ENCODE measurements around the gene CDC6. TPM values are rescaled to one million over a fixed set of nuclear protein-coding genes. Genes with fewer than 3 reads are reported as not detected.

The CDC6 gene
- total and polyA plus RNA-seq, 2 donors (not counting 3 experiments of a cell fraction or from before 2014, with no cell fraction given), result 15.5 to 55.2 TPM

DNA sequence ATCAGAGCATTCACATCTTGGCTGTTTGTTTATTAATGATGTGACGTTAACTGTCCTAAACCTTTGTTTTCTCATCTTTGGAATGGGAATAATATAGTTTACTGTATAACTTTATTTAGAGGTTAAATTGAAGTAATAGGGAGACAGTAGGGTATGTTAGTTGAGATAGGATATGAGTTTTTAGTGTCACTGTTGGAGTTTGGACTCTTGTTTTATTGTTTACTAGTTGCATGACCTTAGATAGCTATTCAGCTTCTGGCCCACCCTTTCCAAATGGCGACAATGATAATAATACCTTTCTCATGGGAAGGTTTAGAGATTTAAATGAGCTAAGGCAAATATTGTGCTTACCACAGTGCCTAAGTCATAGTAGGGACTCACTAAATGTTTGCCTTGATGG, 28.2 kb upstream of the CDC6 start:
- intact Hi-C loops (cut with micrococcal nuclease), result no loop called here
- Histone ChIP-seq H3K79me2 (ENCODE audit: control insufficient read depth, insufficient read depth, low read length) (peaks cover 2% of the 10 kb centered on the region), H2AFZ (ENCODE audit: low read depth, low read length) (no peak overlapping the region), H3K4me2 (ENCODE audit: insufficient read depth, low read length) (no peak overlapping the region), H3K9ac (replicated peaks; ENCODE audit: extremely low read depth, insufficient read depth, low read length) (no peak overlapping the region), H3K27ac (ENCODE audit: insufficient read depth, low read depth, low read length) (no peak overlapping the region), H3K4me3 (replicated peaks in 1 of 3; ENCODE audit: insufficient read depth in 1 of 3, low read depth in 1 of 3, low read length in 3 of 3) (no peak overlapping the region), H3K9me1 (replicated peaks; ENCODE audit: control insufficient read depth, extremely low read depth, insufficient read depth, low read length) (no peaks in the 10 kb centered on the region), H3K4me1 (ENCODE audit: control insufficient read depth, extremely low read depth, insufficient read depth, low read length) (no peaks in the 10 kb centered on the region), H3K9me3 (replicated peaks; ENCODE audit: control insufficient read depth, insufficient read depth, low read length) (no peaks in the 10 kb centered on the region), H4K20me1 (replicated peaks; ENCODE audit: control insufficient read depth, extremely low read depth, insufficient read depth, low read length) (no peaks in the 10 kb centered on the region), H3K27me3 (ENCODE audit: control insufficient read depth in 2 of 2, insufficient read depth in 2 of 2, low read length in 2 of 2) (no peaks in the 10 kb centered on the region), H3K36me3 (ENCODE audit: control insufficient read depth in 2 of 2, extremely low read depth in 1 of 2, insufficient read depth in 2 of 2, low read length in 2 of 2) (peaks cover 10 to 20% of the 10 kb centered on the region in 2 experiments)
- no peak for FAIRE-seq
- BruUV-seq (replicated peaks), result no TSS peak
- dilution Hi-C loops (cut with MboI; ENCODE audit: extremely low pct_ligation_motif_present, low sequenced_read_pairs), result no loop called here
- TF ChIP-seq EZH2 (IDR thresholded peaks at IDR 0.05; ENCODE audit: borderline replicate concordance, low read depth, low read length, severe bottlenecking) (no peak), JUN (IDR thresholded peaks at IDR 0.05; ENCODE audit: borderline replicate concordance, insufficient read depth, insufficient read length, low read depth) (no peak), POLR2AphosphoS5 (IDR thresholded peaks at IDR 0.05; ENCODE audit: insufficient read depth, low read depth, low read length) (no peak), MYC (IDR thresholded peaks at IDR 0.05; ENCODE audit: low read depth, low read length) (no peak), FOS (IDR thresholded peaks at IDR 0.05; ENCODE audit: borderline replicate concordance, insufficient read depth, low read length) (no peak), GATA2 (IDR thresholded peaks at IDR 0.05; ENCODE audit: insufficient read depth, insufficient read length, low read depth, low read length) (no peak), POLR2A (IDR thresholded peaks at IDR 0.05; ENCODE audit: low read depth, low read length) (no peak)
- TF ChIP-seq, protein P1, sequence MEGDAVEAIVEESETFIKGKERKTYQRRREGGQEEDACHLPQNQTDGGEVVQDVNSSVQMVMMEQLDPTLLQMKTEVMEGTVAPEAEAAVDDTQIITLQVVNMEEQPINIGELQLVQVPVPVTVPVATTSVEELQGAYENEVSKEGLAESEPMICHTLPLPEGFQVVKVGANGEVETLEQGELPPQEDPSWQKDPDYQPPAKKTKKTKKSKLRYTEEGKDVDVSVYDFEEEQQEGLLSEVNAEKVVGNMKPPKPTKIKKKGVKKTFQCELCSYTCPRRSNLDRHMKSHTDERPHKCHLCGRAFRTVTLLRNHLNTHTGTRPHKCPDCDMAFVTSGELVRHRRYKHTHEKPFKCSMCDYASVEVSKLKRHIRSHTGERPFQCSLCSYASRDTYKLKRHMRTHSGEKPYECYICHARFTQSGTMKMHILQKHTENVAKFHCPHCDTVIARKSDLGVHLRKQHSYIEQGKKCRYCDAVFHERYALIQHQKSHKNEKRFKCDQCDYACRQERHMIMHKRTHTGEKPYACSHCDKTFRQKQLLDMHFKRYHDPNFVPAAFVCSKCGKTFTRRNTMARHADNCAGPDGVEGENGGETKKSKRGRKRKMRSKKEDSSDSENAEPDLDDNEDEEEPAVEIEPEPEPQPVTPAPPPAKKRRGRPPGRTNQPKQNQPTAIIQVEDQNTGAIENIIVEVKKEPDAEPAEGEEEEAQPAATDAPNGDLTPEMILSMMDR (IDR thresholded peaks at IDR 0.05; ENCODE audit: extremely low read depth in 1 of 2, insufficient read depth in 1 of 2, low read depth in 1 of 2, low read length in 2 of 2), result no peak
- TF ChIP-seq, protein P2, sequence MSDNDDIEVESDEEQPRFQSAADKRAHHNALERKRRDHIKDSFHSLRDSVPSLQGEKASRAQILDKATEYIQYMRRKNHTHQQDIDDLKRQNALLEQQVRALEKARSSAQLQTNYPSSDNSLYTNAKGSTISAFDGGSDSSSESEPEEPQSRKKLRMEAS (IDR thresholded peaks at IDR 0.05; ENCODE audit: insufficient read depth, insufficient read length), result no peak
- ChIA-PET POLR2A (no interaction called here), CTCF (interaction anchor here (0.6 to 1.3 kb wide), 5 partner anchors 9 to 238 kb away, joined by 3 to 5 read pairs (median 3); no protein-coding TSS in a partner anchor)
- no peak for DNase-seq (ENCODE audit: low read depth, low spot score)

Measured in endothelial cell of umbilical vein (primary cell).